HG02943 (cell line): ENCODE results near the gene TMEM125.

Experiments
- ATAC-seq: cut with Tn5 transposase; IDR thresholded peaks from one replicate; pipeline ENCODE4 v1.9.1; 2021; ENCODE audit warnings: mild to moderate bottlenecking, low read depth, moderate library complexity; ENCODE audit not compliant: unreplicated experiment

Gene TMEM125

GRCh38 chr1:43246466-43247213 lies 23.1 kb upstream of the TMEM125 start:
- no peak for ATAC-seq

GRCh38 chr1:43247256-43247921 lies 22.4 kb upstream of the TMEM125 start:
- ATAC-seq: no peak

GRCh38 chr1:43250351-43250761 lies 19.4 kb upstream of the TMEM125 start:
- ATAC-seq: no peak

GRCh38 chr1:43251024-43251423 lies 18.8 kb upstream of the TMEM125 start:
- ATAC-seq: no peak

GRCh38 chr1:43252225-43252624 lies 17.6 kb upstream of the TMEM125 start:
- no peak for ATAC-seq

GRCh38 chr1:43253173-43253572 lies 16.6 kb upstream of the TMEM125 start:
- ATAC-seq: no peak

GRCh38 chr1:43253876-43254275 lies 15.9 kb upstream of the TMEM125 start:
- ATAC-seq: no peak

- ATAC-seq: no peak
Measured at GRCh38 chr1:43255438-43256210, 14.2 kb upstream of the TMEM125 start.

GRCh38 chr1:43256675-43257570 lies 12.9 kb upstream of the TMEM125 start:
- ATAC-seq: no peak

- ATAC-seq: no peak
Measured at GRCh38 chr1:43258370-43258769, 11.4 kb upstream of the TMEM125 start.

- no peak for ATAC-seq
Measured at GRCh38 chr1:43265431-43265830, 4.4 kb upstream of the TMEM125 start.

- ATAC-seq: no peak
Measured at GRCh38 chr1:43266881-43267280, 2.9 kb upstream of the TMEM125 start.

- no peak for ATAC-seq
Measured at GRCh38 chr1:43267291-43267805, 2.4 kb upstream of the TMEM125 start.

- ATAC-seq: no peak
Measured at GRCh38 chr1:43267818-43268425, 1.9 kb upstream of the TMEM125 start.

GRCh38 chr1:43270421-43271095 lies 775 bp downstream of the TMEM125 start:
- ATAC-seq: no peak

- ATAC-seq: no peak
Measured at GRCh38 chr1:43271186-43272118, 1.7 kb downstream of the TMEM125 start.

- no peak for ATAC-seq
Measured at GRCh38 chr1:43272161-43272560, 2.4 kb downstream of the TMEM125 start.
